Panc1 (cell line): ENCODE data around the gene NDUFAF2. TPM values are rescaled to one million over a fixed set of nuclear protein-coding genes. Genes with fewer than 3 reads are reported as not detected.

ENCODE experiments used
- ATAC-seq: fragments of 200-7000 bp; cut with Tn5 transposase; 2 replicates; pipeline ENCODE4 v1.9.1; 2020; ENCODE audit warnings: mild to moderate bottlenecking, moderate library complexity
- BruUV-seq: library from RNA; stranded (reverse); fragments of 400-500 nt; replicated peaks from 2 replicates; lab custom pipeline; 2021; lab: Mats Ljungman, UMichigan
- CTCF ChIA-PET: fragments of 300-600 bp; sonication (Branson Sonifier 250); formaldehyde crosslinking; loops from one replicate; lab custom pipeline; 2022; ENCODE audit warnings: antibody characterized with exemption; lab: Charles Lee
- POLR2A ChIA-PET: fragments of 300-600 bp; sonication (Branson Sonifier 250); formaldehyde crosslinking; loops from one replicate; lab custom pipeline; 2022; ENCODE audit warnings: antibody characterized with exemption; lab: Charles Lee
- DNase-seq: peaks from one replicate; pipeline ENCODE4 v3.0.0-alpha.2; 2010; ENCODE audit warnings: low read depth, low spot score
- H3K27ac ChIP-seq: 2 replicates; pipeline ENCODE4 v1.5.1; 2011; ENCODE audit warnings: mild to moderate bottlenecking, low read length, inconsistent platforms
- H3K27me3 ChIP-seq: fragments of 200-500 bp; sonication (Bioruptor generic); 2 replicates; pipeline ENCODE4 v1.6.0; 2014; ENCODE audit warnings: low read length, inconsistent platforms; ENCODE audit not compliant: control insufficient read depth, insufficient read depth
- H3K36me3 ChIP-seq: fragments of 200-500 bp; sonication (Bioruptor generic); 2 replicates; pipeline ENCODE4 v1.5.1; 2014; ENCODE audit warnings: inconsistent platforms, mild to moderate bottlenecking, low read length, moderate library complexity; ENCODE audit not compliant: control insufficient read depth, insufficient read depth
- H3K4me1 ChIP-seq: 2 replicates; pipeline ENCODE4 v1.5.1; 2011; ENCODE audit warnings: inconsistent platforms, mild to moderate bottlenecking, low read length, moderate library complexity; ENCODE audit not compliant: control insufficient read depth, insufficient read depth
- H3K4me3 ChIP-seq, 2 experiments: 2 replicates each; pipeline ENCODE4 v1.5.1; 2011 to 2012; ENCODE audit warnings: low read depth in 2 of 2, low read length in 2 of 2, mild to moderate bottlenecking in 2 of 2, inconsistent platforms in 1 of 2, moderate library complexity in 1 of 2
- H3K9me3 ChIP-seq: fragments of 200-500 bp; sonication (Bioruptor generic); 2 replicates; pipeline ENCODE4 v1.5.1; 2014; ENCODE audit warnings: low read depth, mild to moderate bottlenecking, inconsistent platforms, low read length, moderate library complexity; ENCODE audit not compliant: control insufficient read depth, insufficient read depth
- POLR2AphosphoS5 ChIP-seq: IDR thresholded peaks from 2 replicates; pipeline ENCODE4 v1.6.1; 2012; ENCODE audit warnings: mild to moderate bottlenecking, low read depth, low read length, moderate library complexity
- SIN3A ChIP-seq: IDR thresholded peaks from 2 replicates; pipeline ENCODE4 v1.6.1; 2012; ENCODE audit warnings: low read depth, mild to moderate bottlenecking, low read length, moderate library complexity, borderline replicate concordance; ENCODE audit not compliant: insufficient read depth
- TCF7L2 ChIP-seq: IDR thresholded peaks from 2 replicates; pipeline ENCODE4 v1.6.1; 2011; ENCODE audit warnings: mild to moderate bottlenecking, low read depth, low read length, inconsistent platforms
- in situ Hi-C: cut with HindIII; loops from 2 replicates; pipeline ENCODE4 v1.10.0; 2016; ENCODE audit warnings: low sequenced_read_pairs, low pct_unique_long_range_greater_than_20kb
- intact Hi-C: fragments of 100-400 bp; cut with micrococcal nuclease; formaldehyde crosslinking; loops from one replicate; pipeline ENCODE4 v1.10.0; 2022; ENCODE audit not compliant: unreplicated experiment
- total RNA-seq: library from RNA; stranded (reverse); gene quantifications from one replicate; pipeline ENCODE4 v1.2.1, GENCODE V29; 2021; ENCODE audit not compliant: unreplicated experiment
- TF ChIP-seq, protein P1 (sequence below), 2 experiments: IDR thresholded peaks; 2 replicates each; pipeline ENCODE4 v1.6.1; 2011 to 2012; ENCODE audit warnings: low read depth in 2 of 2, control low read depth in 1 of 2, low read length in 1 of 2, mild to moderate bottlenecking in 1 of 2, moderate library complexity in 1 of 2; ENCODE audit not compliant: insufficient read depth in 1 of 2
- TF ChIP-seq, protein P2 (sequence below): fragments of 450-650 bp; IDR thresholded peaks from 2 replicates; pipeline ENCODE4 v1.5.1; 2017; ENCODE audit warnings: mild to moderate bottlenecking

The NDUFAF2 gene
- total RNA-seq, 1 experiment from 2014 or later: 41.6 TPM

DNA sequence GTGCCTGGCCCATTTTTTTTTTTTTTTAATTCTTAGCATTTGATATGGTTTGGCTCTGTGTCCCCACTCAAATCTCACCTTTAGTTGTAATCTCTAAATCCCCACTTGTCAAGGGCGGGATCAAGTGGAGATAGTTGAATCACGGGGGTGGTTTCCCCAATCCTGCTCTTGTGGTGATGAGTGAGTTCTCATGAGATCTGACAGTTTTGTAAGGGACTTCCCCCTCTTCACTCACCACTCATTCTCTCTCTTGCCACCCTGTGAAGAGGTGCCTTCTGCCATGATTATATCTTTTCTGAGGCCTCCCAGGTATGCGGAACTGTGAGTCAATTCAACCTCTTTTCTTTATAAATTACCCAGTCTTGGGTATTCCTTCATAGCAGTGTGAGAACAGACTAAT, 27.2 kb downstream of the NDUFAF2 start:
- Histone ChIP-seq H3K27me3 (no peaks in the 10 kb centered on the region), H3K27ac (no peak overlapping the region), H3K9me3 (no peaks in the 10 kb centered on the region; the same call in 1 of the 2 replicates), H3K4me3 (no peak overlapping the region), H3K4me1 (no peaks in the 10 kb centered on the region), H3K36me3 (no peaks in the 10 kb centered on the region)
- intact Hi-C loops: no loop called here
- in situ Hi-C loops: no loop called here
- no peak for ATAC-seq
- no peak for DNase-seq
- no peak for TF ChIP-seq TCF7L2
- TF ChIP-seq, protein P1, sequence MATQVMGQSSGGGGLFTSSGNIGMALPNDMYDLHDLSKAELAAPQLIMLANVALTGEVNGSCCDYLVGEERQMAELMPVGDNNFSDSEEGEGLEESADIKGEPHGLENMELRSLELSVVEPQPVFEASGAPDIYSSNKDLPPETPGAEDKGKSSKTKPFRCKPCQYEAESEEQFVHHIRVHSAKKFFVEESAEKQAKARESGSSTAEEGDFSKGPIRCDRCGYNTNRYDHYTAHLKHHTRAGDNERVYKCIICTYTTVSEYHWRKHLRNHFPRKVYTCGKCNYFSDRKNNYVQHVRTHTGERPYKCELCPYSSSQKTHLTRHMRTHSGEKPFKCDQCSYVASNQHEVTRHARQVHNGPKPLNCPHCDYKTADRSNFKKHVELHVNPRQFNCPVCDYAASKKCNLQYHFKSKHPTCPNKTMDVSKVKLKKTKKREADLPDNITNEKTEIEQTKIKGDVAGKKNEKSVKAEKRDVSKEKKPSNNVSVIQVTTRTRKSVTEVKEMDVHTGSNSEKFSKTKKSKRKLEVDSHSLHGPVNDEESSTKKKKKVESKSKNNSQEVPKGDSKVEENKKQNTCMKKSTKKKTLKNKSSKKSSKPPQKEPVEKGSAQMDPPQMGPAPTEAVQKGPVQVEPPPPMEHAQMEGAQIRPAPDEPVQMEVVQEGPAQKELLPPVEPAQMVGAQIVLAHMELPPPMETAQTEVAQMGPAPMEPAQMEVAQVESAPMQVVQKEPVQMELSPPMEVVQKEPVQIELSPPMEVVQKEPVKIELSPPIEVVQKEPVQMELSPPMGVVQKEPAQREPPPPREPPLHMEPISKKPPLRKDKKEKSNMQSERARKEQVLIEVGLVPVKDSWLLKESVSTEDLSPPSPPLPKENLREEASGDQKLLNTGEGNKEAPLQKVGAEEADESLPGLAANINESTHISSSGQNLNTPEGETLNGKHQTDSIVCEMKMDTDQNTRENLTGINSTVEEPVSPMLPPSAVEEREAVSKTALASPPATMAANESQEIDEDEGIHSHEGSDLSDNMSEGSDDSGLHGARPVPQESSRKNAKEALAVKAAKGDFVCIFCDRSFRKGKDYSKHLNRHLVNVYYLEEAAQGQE (IDR thresholded peaks at IDR 0.05; ENCODE audit: insufficient read depth in 1 of 2, low read depth in 2 of 2, low read length in 1 of 2): no peak
- no peak for TF ChIP-seq SIN3A
- TF ChIP-seq, protein P2, sequence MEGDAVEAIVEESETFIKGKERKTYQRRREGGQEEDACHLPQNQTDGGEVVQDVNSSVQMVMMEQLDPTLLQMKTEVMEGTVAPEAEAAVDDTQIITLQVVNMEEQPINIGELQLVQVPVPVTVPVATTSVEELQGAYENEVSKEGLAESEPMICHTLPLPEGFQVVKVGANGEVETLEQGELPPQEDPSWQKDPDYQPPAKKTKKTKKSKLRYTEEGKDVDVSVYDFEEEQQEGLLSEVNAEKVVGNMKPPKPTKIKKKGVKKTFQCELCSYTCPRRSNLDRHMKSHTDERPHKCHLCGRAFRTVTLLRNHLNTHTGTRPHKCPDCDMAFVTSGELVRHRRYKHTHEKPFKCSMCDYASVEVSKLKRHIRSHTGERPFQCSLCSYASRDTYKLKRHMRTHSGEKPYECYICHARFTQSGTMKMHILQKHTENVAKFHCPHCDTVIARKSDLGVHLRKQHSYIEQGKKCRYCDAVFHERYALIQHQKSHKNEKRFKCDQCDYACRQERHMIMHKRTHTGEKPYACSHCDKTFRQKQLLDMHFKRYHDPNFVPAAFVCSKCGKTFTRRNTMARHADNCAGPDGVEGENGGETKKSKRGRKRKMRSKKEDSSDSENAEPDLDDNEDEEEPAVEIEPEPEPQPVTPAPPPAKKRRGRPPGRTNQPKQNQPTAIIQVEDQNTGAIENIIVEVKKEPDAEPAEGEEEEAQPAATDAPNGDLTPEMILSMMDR: no peak
- ChIA-PET CTCF (no interaction called here), POLR2A (no interaction called here)
- BruUV-seq: no TSS peak

GRCh38 chr5:60977956-60978737, 33.1 kb downstream of the NDUFAF2 start:
- POLR2A ChIA-PET: no interaction called here
- Histone ChIP-seq H3K4me3 (no peak overlapping the region), H3K9me3 (no peaks in the 10 kb centered on the region; the same call in 1 of the 2 replicates), H3K27ac (no peak overlapping the region), H3K4me1 (no peaks in the 10 kb centered on the region), H3K27me3 (no peaks in the 10 kb centered on the region), H3K36me3 (no peaks in the 10 kb centered on the region)
- ATAC-seq (no peak), DNase-seq (no peak)
- TF ChIP-seq SIN3A: no peak
- TF ChIP-seq, protein P1 (IDR thresholded peaks at IDR 0.05; ENCODE audit: insufficient read depth in 1 of 2, low read depth in 2 of 2, low read length in 1 of 2): no peak
- no peak for TF ChIP-seq POLR2AphosphoS5
- TF ChIP-seq, protein P2: no peak
- TF ChIP-seq TCF7L2: no peak
- CTCF ChIA-PET: no interaction called here
- BruUV-seq: no TSS peak
- intact Hi-C loops: no loop called here
- in situ Hi-C loops: no loop called here
